GM23338 (cell line): Measurements from ENCODE around the gene SCG2. TPM values are rescaled to one million over a fixed set of nuclear protein-coding genes. Genes with fewer than 3 reads are reported as not detected.

Experiments
- ATAC-seq: fragments of 200-7000 bp; cut with Tn5 transposase; 3 replicates; pipeline ENCODE4 v1.9.1; 2020
- DNase-seq: peaks from one replicate; pipeline ENCODE4 v3.0.0-alpha.2; 2015; ENCODE audit warnings: low spot score
- H2AFZ ChIP-seq: fragments of 200-600 bp; sonication (generic); 2 replicates; pipeline ENCODE4 v1.8.0; 2016; ENCODE audit warnings: antibody characterized with exemption, mild to moderate bottlenecking, moderate library complexity
- H3F3A ChIP-seq: fragments of 200-600 bp; sonication (generic); replicated peaks from 2 replicates; pipeline ENCODE4 v1.8.0; 2017; ENCODE audit warnings: antibody characterized with exemption, mixed run types, low read depth
- H3K27ac ChIP-seq: fragments of 200-600 bp; sonication (generic); 2 replicates; pipeline ENCODE4 v1.6.1; 2016; ENCODE audit warnings: low read depth
- H3K27me3 ChIP-seq: fragments of 200-600 bp; sonication (generic); 2 replicates; pipeline ENCODE4 v1.8.0; 2016; ENCODE audit warnings: mild to moderate bottlenecking, mixed run types, moderate library complexity; ENCODE audit not compliant: insufficient read depth
- H3K36me3 ChIP-seq: fragments of 200-600 bp; sonication (generic); 2 replicates; pipeline ENCODE4 v1.8.0; 2016; ENCODE audit warnings: mild to moderate bottlenecking; ENCODE audit not compliant: insufficient read depth
- H3K4me1 ChIP-seq: fragments of 200-600 bp; sonication (generic); 2 replicates; pipeline ENCODE4 v1.8.0; 2016; ENCODE audit warnings: mild to moderate bottlenecking, moderate library complexity; ENCODE audit not compliant: insufficient read depth
- H3K4me2 ChIP-seq: fragments of 200-600 bp; sonication (generic); 2 replicates; pipeline ENCODE4 v1.7.1; 2017; ENCODE audit warnings: mixed run types
- H3K4me3 ChIP-seq: fragments of 200-600 bp; sonication (generic); 2 replicates; pipeline ENCODE4 v1.6.1; 2016; ENCODE audit warnings: mixed run types
- H3K79me2 ChIP-seq: fragments of 200-600 bp; sonication (generic); replicated peaks from 2 replicates; pipeline ENCODE4 v1.8.0; 2017; ENCODE audit warnings: mild to moderate bottlenecking; ENCODE audit not compliant: insufficient read depth
- H3K9me2 ChIP-seq: fragments of 200-600 bp; sonication (generic); 2 replicates; pipeline ENCODE4 v1.8.0; 2017; ENCODE audit not compliant: insufficient read depth
- H4K20me1 ChIP-seq: fragments of 200-600 bp; sonication (generic); replicated peaks from 2 replicates; pipeline ENCODE4 v1.8.0; 2017; ENCODE audit warnings: mild to moderate bottlenecking; ENCODE audit not compliant: insufficient read depth
- H3K27ac Mint-ChIP-seq: 2 replicates; pipeline ENCODE4 v1.8.0; 2020; ENCODE audit warnings: inconsistent platforms, mild to moderate bottlenecking, moderate library complexity, mixed read lengths
- H3K27me3 Mint-ChIP-seq: 3 replicates; pipeline ENCODE4 v1.8.0; 2022; ENCODE audit warnings: low read depth, mild to moderate bottlenecking, moderate library complexity, mixed read lengths, inconsistent platforms; ENCODE audit not compliant: insufficient read depth, poor library complexity
- H3K36me3 Mint-ChIP-seq: 3 replicates; pipeline ENCODE4 v1.8.0; 2021; ENCODE audit warnings: low read depth, mild to moderate bottlenecking, inconsistent platforms, moderate library complexity, mixed read lengths
- H3K4me1 Mint-ChIP-seq: 3 replicates; pipeline ENCODE4 v1.8.0; 2020; ENCODE audit warnings: mild to moderate bottlenecking, inconsistent platforms, mixed read lengths
- H3K4me3 Mint-ChIP-seq: 3 replicates; pipeline ENCODE4 v1.8.0; 2021; ENCODE audit warnings: moderate library complexity, mild to moderate bottlenecking, inconsistent platforms, mixed read lengths
- H3K9me3 Mint-ChIP-seq: 3 replicates; pipeline ENCODE4 v1.8.0; 2020; ENCODE audit warnings: moderate library complexity, mild to moderate bottlenecking, inconsistent platforms, mixed read lengths
- CREB1 ChIP-seq: fragments of 250-450 bp; sonication (Bioruptor Pico); IDR thresholded peaks from 2 replicates; pipeline ENCODE4 v1.5.0; 2020; ENCODE audit warnings: low read depth, mild to moderate bottlenecking, moderate library complexity
- CTCF ChIP-seq, 2 experiments: fragments of 200-600 bp in 1 of 2; sonication (generic) in 1 of 2; conservative IDR thresholded peaks; 2 replicates each; pipeline versions ENCODE4 v1.5.1 to v1.6.1; 2016 to 2017; ENCODE audit warnings: antibody characterized with exemption in 2 of 2, low read depth in 2 of 2, mild to moderate bottlenecking in 2 of 2, moderate library complexity in 1 of 2
- EZH2 ChIP-seq: fragments of 200-600 bp; sonication (generic); IDR thresholded peaks from one replicate; pipeline ENCODE4 v1.8.0; 2017; ENCODE audit warnings: antibody characterized with exemption, mild to moderate bottlenecking, low read depth; ENCODE audit not compliant: unreplicated experiment
- EZH2phosphoT487 ChIP-seq: fragments of 200-600 bp; sonication (generic); IDR thresholded peaks from one replicate; pipeline ENCODE4 v1.8.1; 2018; ENCODE audit warnings: antibody characterized with exemption; ENCODE audit not compliant: unreplicated experiment
- JUNB ChIP-seq: IDR thresholded peaks from one replicate; pipeline ENCODE4 v1.6.1; 2016; ENCODE audit warnings: antibody characterized with exemption; ENCODE audit not compliant: unreplicated experiment
- NANOG ChIP-seq: IDR thresholded peaks from 2 replicates; pipeline ENCODE4 v1.6.1; 2016; ENCODE audit warnings: antibody characterized with exemption, borderline replicate concordance
- POLR2AphosphoS5 ChIP-seq: IDR thresholded peaks from 2 replicates; pipeline ENCODE4 v1.6.1; 2016; ENCODE audit warnings: antibody characterized with exemption, low read depth
- STAT1 ChIP-seq: IDR thresholded peaks from one replicate; pipeline ENCODE4 v1.6.1; 2016; ENCODE audit warnings: antibody characterized with exemption; ENCODE audit not compliant: unreplicated experiment
- ZNF114 ChIP-seq: fragments of 250-450 bp; sonication (Bioruptor Pico); IDR thresholded peaks from 2 replicates; pipeline ENCODE4 v1.5.0; 2020; ENCODE audit warnings: mild to moderate bottlenecking, moderate library complexity
- ZNF462 ChIP-seq: fragments of 250-450 bp; sonication (Bioruptor Pico); IDR thresholded peaks from 2 replicates; pipeline ENCODE4 v1.5.0; 2020; ENCODE audit warnings: mild to moderate bottlenecking, moderate library complexity
- polyA plus RNA-seq: library from polyadenylated mRNA; unstranded; fragments of >200 nt; fragmentation: Nextera tagmentation; extraction: Ambion mirVana; gene quantifications from 2 replicates; pipeline ENCODE4 v1.2.1, GENCODE V29; 2016
- total RNA-seq: library from RNA; depleted of rRNA; stranded (reverse); fragments of >200 nt; shearing (Covaris generic); gene quantifications from 2 replicates; pipeline ENCODE4 v1.2.3, GENCODE V29; 2014
- TF ChIP-seq, protein P1 (sequence below): IDR thresholded peaks from one replicate; pipeline ENCODE4 v1.6.1; 2018; ENCODE audit warnings: antibody characterized with exemption; ENCODE audit not compliant: unreplicated experiment
- TF ChIP-seq, protein P2 (sequence below): IDR thresholded peaks from 2 replicates; pipeline ENCODE4 v1.6.1; 2016; ENCODE audit warnings: antibody characterized with exemption

SCG2 gene
- total and polyA plus RNA-seq, 2 experiments from 2014 or later, result 0.18 to 0.31 TPM

DNA sequence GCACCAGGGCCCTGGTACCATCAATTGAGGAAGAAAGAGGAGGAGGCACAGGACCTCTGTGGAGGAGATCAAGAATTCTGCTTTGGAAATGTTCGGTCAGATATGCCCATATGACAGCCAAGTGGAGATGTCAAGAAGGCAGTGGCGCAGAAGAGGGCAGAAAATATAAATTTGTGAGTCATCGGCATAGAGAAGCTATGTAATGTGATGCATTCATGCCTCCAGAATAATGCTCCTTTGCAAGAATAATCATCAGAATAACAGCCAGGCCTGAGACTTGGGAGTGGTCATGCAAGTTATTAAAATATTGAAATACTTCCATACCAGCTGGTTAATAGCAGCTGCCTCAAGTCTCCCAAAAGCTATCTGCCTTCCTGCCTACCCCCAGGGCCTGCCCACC is 32.1 kb upstream of the SCG2 start:
- Mint-ChIP-seq H3K4me1 (no peaks in the 10 kb centered on the region), H3K27ac (no peak overlapping the region), H3K27me3 (peaks cover 2% of the 10 kb centered on the region), H3K4me3 (no peak overlapping the region), H3K36me3 (peaks cover 8% of the 10 kb centered on the region; the same call in 2 of the 3 replicates), H3K9me3 (peaks cover 7% of the 10 kb centered on the region; the same call in 2 of the 3 replicates)
- TF ChIP-seq CREB1 (CRISPR knock-in tag), result no peak
- no peak for TF ChIP-seq JUNB
- TF ChIP-seq, protein P1, sequence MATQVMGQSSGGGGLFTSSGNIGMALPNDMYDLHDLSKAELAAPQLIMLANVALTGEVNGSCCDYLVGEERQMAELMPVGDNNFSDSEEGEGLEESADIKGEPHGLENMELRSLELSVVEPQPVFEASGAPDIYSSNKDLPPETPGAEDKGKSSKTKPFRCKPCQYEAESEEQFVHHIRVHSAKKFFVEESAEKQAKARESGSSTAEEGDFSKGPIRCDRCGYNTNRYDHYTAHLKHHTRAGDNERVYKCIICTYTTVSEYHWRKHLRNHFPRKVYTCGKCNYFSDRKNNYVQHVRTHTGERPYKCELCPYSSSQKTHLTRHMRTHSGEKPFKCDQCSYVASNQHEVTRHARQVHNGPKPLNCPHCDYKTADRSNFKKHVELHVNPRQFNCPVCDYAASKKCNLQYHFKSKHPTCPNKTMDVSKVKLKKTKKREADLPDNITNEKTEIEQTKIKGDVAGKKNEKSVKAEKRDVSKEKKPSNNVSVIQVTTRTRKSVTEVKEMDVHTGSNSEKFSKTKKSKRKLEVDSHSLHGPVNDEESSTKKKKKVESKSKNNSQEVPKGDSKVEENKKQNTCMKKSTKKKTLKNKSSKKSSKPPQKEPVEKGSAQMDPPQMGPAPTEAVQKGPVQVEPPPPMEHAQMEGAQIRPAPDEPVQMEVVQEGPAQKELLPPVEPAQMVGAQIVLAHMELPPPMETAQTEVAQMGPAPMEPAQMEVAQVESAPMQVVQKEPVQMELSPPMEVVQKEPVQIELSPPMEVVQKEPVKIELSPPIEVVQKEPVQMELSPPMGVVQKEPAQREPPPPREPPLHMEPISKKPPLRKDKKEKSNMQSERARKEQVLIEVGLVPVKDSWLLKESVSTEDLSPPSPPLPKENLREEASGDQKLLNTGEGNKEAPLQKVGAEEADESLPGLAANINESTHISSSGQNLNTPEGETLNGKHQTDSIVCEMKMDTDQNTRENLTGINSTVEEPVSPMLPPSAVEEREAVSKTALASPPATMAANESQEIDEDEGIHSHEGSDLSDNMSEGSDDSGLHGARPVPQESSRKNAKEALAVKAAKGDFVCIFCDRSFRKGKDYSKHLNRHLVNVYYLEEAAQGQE, result no peak
- TF ChIP-seq STAT1, result no peak
- TF ChIP-seq CTCF (conservative IDR thresholded peaks at IDR 0.05; ENCODE audit: low read depth in 2 of 2), result no peak
- TF ChIP-seq EZH2, result no peak
- TF ChIP-seq NANOG, result no peak
- TF ChIP-seq ZNF462 (CRISPR knock-in tag), result no peak
- TF ChIP-seq POLR2AphosphoS5, result no peak
- TF ChIP-seq, protein P2, sequence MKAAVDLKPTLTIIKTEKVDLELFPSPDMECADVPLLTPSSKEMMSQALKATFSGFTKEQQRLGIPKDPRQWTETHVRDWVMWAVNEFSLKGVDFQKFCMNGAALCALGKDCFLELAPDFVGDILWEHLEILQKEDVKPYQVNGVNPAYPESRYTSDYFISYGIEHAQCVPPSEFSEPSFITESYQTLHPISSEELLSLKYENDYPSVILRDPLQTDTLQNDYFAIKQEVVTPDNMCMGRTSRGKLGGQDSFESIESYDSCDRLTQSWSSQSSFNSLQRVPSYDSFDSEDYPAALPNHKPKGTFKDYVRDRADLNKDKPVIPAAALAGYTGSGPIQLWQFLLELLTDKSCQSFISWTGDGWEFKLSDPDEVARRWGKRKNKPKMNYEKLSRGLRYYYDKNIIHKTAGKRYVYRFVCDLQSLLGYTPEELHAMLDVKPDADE, result no peak
- no peak for TF ChIP-seq ZNF114
- TF ChIP-seq EZH2phosphoT487, result no peak
- H3F3A ChIP-seq, result no peaks in the 10 kb centered on the region
- no peaks in the 10 kb centered on the region for H3K79me2 ChIP-seq
- H3K36me3 ChIP-seq, result no peaks in the 10 kb centered on the region
- H3K4me3 ChIP-seq, result no peak overlapping the region
- no peaks in the 10 kb centered on the region for H3K4me1 ChIP-seq
- no peak overlapping the region for H3K27ac ChIP-seq
- H4K20me1 ChIP-seq, result no peaks in the 10 kb centered on the region; the same call in 1 of the 2 replicates
- no peak overlapping the region for H2AFZ ChIP-seq
- H3K27me3 ChIP-seq, result peaks cover 10% of the 10 kb centered on the region
- no peak for ATAC-seq
- H3K9me2 ChIP-seq, result no peaks in the 10 kb centered on the region
- no peak for DNase-seq
- no peak overlapping the region for H3K4me2 ChIP-seq
